ENCODE results near the gene SFXN2.

The SFXN2 gene

GRCh38 chr10:102670871-102671434 lies 43.5 kb upstream of the SFXN2 start:
- no peaks in the 10 kb centered on the region for H3K79me1 ChIP-seq (replicated peaks; ENCODE audit: low read length, poor library complexity, severe bottlenecking)
- no peaks in the 10 kb centered on the region for H3K36me3 ChIP-seq (ENCODE audit: control insufficient read depth in 1 of 2, insufficient read depth in 2 of 2, low read depth in 1 of 2, low read length in 2 of 2)
- no peak overlapping the region for H3K4me3 ChIP-seq (ENCODE audit: insufficient read depth in 1 of 2, low read depth in 1 of 2, low read length in 2 of 2)
- no peak overlapping the region for H3K14ac ChIP-seq (ENCODE audit: low read length in 2 of 2)
- peak overlapping the region; percentile 9 to 10 for H3K4ac ChIP-seq (ENCODE audit: low read depth in 1 of 2, low read length in 2 of 2)
- H2BK12ac ChIP-seq (ENCODE audit: low read length in 2 of 2) = peak overlapping the region in 1 of 2 experiments; percentile 14
- H2BK120ac ChIP-seq (ENCODE audit: low read depth, low read length) = no peak overlapping the region
- H3K4me1 ChIP-seq (ENCODE audit: control insufficient read depth, insufficient read depth, low read depth, low read length) = peaks cover 46% of the 10 kb centered on the region
- peak overlapping the region in 1 of 2 experiments; percentile 61 for H3K23ac ChIP-seq (ENCODE audit: low read length in 2 of 2)
- no peak overlapping the region for H2BK5ac ChIP-seq (ENCODE audit: low read depth, low read length, poor library complexity, severe bottlenecking)
- H2AFZ ChIP-seq (ENCODE audit: low read depth, low read length) = no peak overlapping the region
- H3K27me3 ChIP-seq (ENCODE audit: control insufficient read depth in 1 of 2, insufficient read depth in 1 of 2, low read length in 2 of 2) = no peaks in the 10 kb centered on the region
- no peak overlapping the region for H3K9ac ChIP-seq (ENCODE audit: low read length)
- H3K18ac ChIP-seq (ENCODE audit: low read depth in 1 of 2, low read length in 2 of 2) = peak overlapping the region; percentile 54 to 72
- peak overlapping the region; percentile 50 for H2AK5ac ChIP-seq (ENCODE audit: low read length, severe bottlenecking)
- H3K9me3 ChIP-seq (ENCODE audit: control insufficient read depth, low read length) = no peaks in the 10 kb centered on the region
- no peak overlapping the region for H2BK15ac ChIP-seq (ENCODE audit: low read depth, poor library complexity, severe bottlenecking)
- 54% methylated on average over 5 of the region's 6 CpGs for WGBS
- H3K27ac ChIP-seq (ENCODE audit: low read length, poor library complexity, severe bottlenecking) = no peak overlapping the region
- H4K8ac ChIP-seq (ENCODE audit: low read length) = no peak overlapping the region
- no peak overlapping the region for H3K4me2 ChIP-seq (ENCODE audit: low read length, poor library complexity, severe bottlenecking)
- peak; percentile 30 for DNase-seq
- peak overlapping the region; percentile 25 for H4K91ac ChIP-seq (ENCODE audit: low read length)

- no peak overlapping the region for H3K23ac ChIP-seq (ENCODE audit: low read length in 2 of 2)
- no peak overlapping the region for H2BK120ac ChIP-seq (ENCODE audit: low read depth, low read length)
- H3K4me2 ChIP-seq (ENCODE audit: low read length, poor library complexity, severe bottlenecking) = no peak overlapping the region
- peak overlapping the region in 1 of 2 experiments; percentile 20 for H3K4ac ChIP-seq (ENCODE audit: low read depth in 1 of 2, low read length in 2 of 2)
- no peaks in the 10 kb centered on the region for H3K9me3 ChIP-seq (ENCODE audit: control insufficient read depth, low read length)
- H3K4me1 ChIP-seq (ENCODE audit: control insufficient read depth, insufficient read depth, low read depth, low read length) = peaks cover 53% of the 10 kb centered on the region
- peak overlapping the region in 1 of 2 experiments; percentile 23 for H3K14ac ChIP-seq (ENCODE audit: low read length in 2 of 2)
- no peak overlapping the region for H2BK5ac ChIP-seq (ENCODE audit: low read depth, low read length, poor library complexity, severe bottlenecking)
- peak overlapping the region; percentile 99 for H3K27ac ChIP-seq (ENCODE audit: low read length, poor library complexity, severe bottlenecking)
- no peak overlapping the region for H2AFZ ChIP-seq (ENCODE audit: low read depth, low read length)
- H3K36me3 ChIP-seq (ENCODE audit: control insufficient read depth in 1 of 2, insufficient read depth in 2 of 2, low read depth in 1 of 2, low read length in 2 of 2) = peaks cover 0 to 8% of the 10 kb centered on the region in 2 experiments
- H3K9ac ChIP-seq (ENCODE audit: low read length) = peak overlapping the region; percentile 76
- H2BK15ac ChIP-seq (ENCODE audit: low read depth, poor library complexity, severe bottlenecking) = peak overlapping the region; percentile 29
- H4K91ac ChIP-seq (ENCODE audit: low read length) = no peak overlapping the region
- H2BK12ac ChIP-seq (ENCODE audit: low read length in 2 of 2) = peak overlapping the region in 1 of 2 experiments; percentile 29
- 87% methylated on average over 10 of the region's 13 CpGs for WGBS
- H4K8ac ChIP-seq (ENCODE audit: low read length) = peak overlapping the region; percentile 1
- H3K18ac ChIP-seq (ENCODE audit: low read depth in 1 of 2, low read length in 2 of 2) = no peak overlapping the region
- H2AK5ac ChIP-seq (ENCODE audit: low read length, severe bottlenecking) = no peak overlapping the region
- H3K79me1 ChIP-seq (replicated peaks; ENCODE audit: low read length, poor library complexity, severe bottlenecking) = peaks cover 5% of the 10 kb centered on the region
- H3K27me3 ChIP-seq (ENCODE audit: control insufficient read depth in 1 of 2, insufficient read depth in 1 of 2, low read length in 2 of 2) = no peaks in the 10 kb centered on the region
- DNase-seq = no peak
- H3K4me3 ChIP-seq (ENCODE audit: insufficient read depth in 1 of 2, low read depth in 1 of 2, low read length in 2 of 2) = peak overlapping the region in 1 of 2 experiments; percentile 67
These were observed 41.1 kb upstream of the SFXN2 start for GRCh38 chr10:102673236-102673818.

- Histone ChIP-seq H2AK5ac (ENCODE audit: low read length, severe bottlenecking) (peak overlapping the region; percentile 93), H3K36me3 (ENCODE audit: control insufficient read depth in 1 of 2, insufficient read depth in 2 of 2, low read depth in 1 of 2, low read length in 2 of 2) (peaks cover 0 to 8% of the 10 kb centered on the region in 2 experiments), H2AFZ (ENCODE audit: low read depth, low read length) (peak overlapping the region; percentile 51), H3K4me1 (ENCODE audit: control insufficient read depth, insufficient read depth, low read depth, low read length) (peaks cover 56% of the 10 kb centered on the region), H3K27ac (ENCODE audit: low read length, poor library complexity, severe bottlenecking) (peak overlapping the region; percentile 99), H4K8ac (ENCODE audit: low read length) (peak overlapping the region; percentile 93), H3K23ac (ENCODE audit: low read length in 2 of 2) (peak overlapping the region in 1 of 2 experiments; percentile 66), H3K9me3 (ENCODE audit: control insufficient read depth, low read length) (no peaks in the 10 kb centered on the region), H3K14ac (ENCODE audit: low read length in 2 of 2) (peak overlapping the region in 1 of 2 experiments; percentile 36), H4K91ac (ENCODE audit: low read length) (peak overlapping the region; percentile 84), H3K18ac (ENCODE audit: low read depth in 1 of 2, low read length in 2 of 2) (peak overlapping the region; percentile 94 to 95), H2BK12ac (ENCODE audit: low read length in 2 of 2) (peak overlapping the region; percentile 81 to 91), H3K4me2 (ENCODE audit: low read length, poor library complexity, severe bottlenecking) (peak overlapping the region; percentile 56), H3K27me3 (ENCODE audit: control insufficient read depth in 1 of 2, insufficient read depth in 1 of 2, low read length in 2 of 2) (no peaks in the 10 kb centered on the region), H2BK120ac (ENCODE audit: low read depth, low read length) (peak overlapping the region; percentile 80), H3K4me3 (ENCODE audit: insufficient read depth in 1 of 2, low read depth in 1 of 2, low read length in 2 of 2) (peak overlapping the region in 1 of 2 experiments; percentile 67), H3K79me1 (replicated peaks; ENCODE audit: low read length, poor library complexity, severe bottlenecking) (peaks cover 5% of the 10 kb centered on the region), H3K9ac (ENCODE audit: low read length) (peak overlapping the region; percentile 76), H2BK15ac (ENCODE audit: low read depth, poor library complexity, severe bottlenecking) (peak overlapping the region; percentile 66), H3K4ac (ENCODE audit: low read depth in 1 of 2, low read length in 2 of 2) (peak overlapping the region; percentile 37 to 84), H2BK5ac (ENCODE audit: low read depth, low read length, poor library complexity, severe bottlenecking) (peak overlapping the region; percentile 94)
- peak; percentile 89 for DNase-seq
- WGBS = 25% methylated on average over 11 of the region's 19 CpGs
These were observed 40.5 kb upstream of the SFXN2 start for GRCh38 chr10:102673819-102674511.

GRCh38 chr10:102674566-102674965 lies 39.9 kb upstream of the SFXN2 start:
- H4K8ac ChIP-seq (ENCODE audit: low read length) = peak overlapping the region; percentile 93
- peak overlapping the region; percentile 76 for H3K9ac ChIP-seq (ENCODE audit: low read length)
- peak overlapping the region in 1 of 2 experiments; percentile 36 for H3K14ac ChIP-seq (ENCODE audit: low read length in 2 of 2)
- H3K4me2 ChIP-seq (ENCODE audit: low read length, poor library complexity, severe bottlenecking) = peak overlapping the region; percentile 24
- H4K91ac ChIP-seq (ENCODE audit: low read length) = peak overlapping the region; percentile 84
- peak overlapping the region in 1 of 2 experiments; percentile 65 for H3K23ac ChIP-seq (ENCODE audit: low read length in 2 of 2)
- DNase-seq = peak; percentile 33
- H2AK5ac ChIP-seq (ENCODE audit: low read length, severe bottlenecking) = peak overlapping the region; percentile 93
- 10% methylated on average over 2 of the region's 2 CpGs for WGBS
- no peaks in the 10 kb centered on the region for H3K9me3 ChIP-seq (ENCODE audit: control insufficient read depth, low read length)
- H3K79me1 ChIP-seq (replicated peaks; ENCODE audit: low read length, poor library complexity, severe bottlenecking) = peaks cover 5% of the 10 kb centered on the region
- peaks cover 56% of the 10 kb centered on the region for H3K4me1 ChIP-seq (ENCODE audit: control insufficient read depth, insufficient read depth, low read depth, low read length)
- H3K27me3 ChIP-seq (ENCODE audit: control insufficient read depth in 1 of 2, insufficient read depth in 1 of 2, low read length in 2 of 2) = no peaks in the 10 kb centered on the region
- H3K4me3 ChIP-seq (ENCODE audit: insufficient read depth in 1 of 2, low read depth in 1 of 2, low read length in 2 of 2) = peak overlapping the region in 1 of 2 experiments; percentile 67
- H2BK120ac ChIP-seq (ENCODE audit: low read depth, low read length) = peak overlapping the region; percentile 80
- H2AFZ ChIP-seq (ENCODE audit: low read depth, low read length) = no peak overlapping the region
- H2BK15ac ChIP-seq (ENCODE audit: low read depth, poor library complexity, severe bottlenecking) = peak overlapping the region; percentile 17
- peak overlapping the region in 1 of 2 experiments; percentile 75 for H2BK12ac ChIP-seq (ENCODE audit: low read length in 2 of 2)
- H3K18ac ChIP-seq (ENCODE audit: low read depth in 1 of 2, low read length in 2 of 2) = peak overlapping the region; percentile 94 to 95
- H3K27ac ChIP-seq (ENCODE audit: low read length, poor library complexity, severe bottlenecking) = peak overlapping the region; percentile 99
- peaks cover 0 to 8% of the 10 kb centered on the region in 2 experiments for H3K36me3 ChIP-seq (ENCODE audit: control insufficient read depth in 1 of 2, insufficient read depth in 2 of 2, low read depth in 1 of 2, low read length in 2 of 2)
- H2BK5ac ChIP-seq (ENCODE audit: low read depth, low read length, poor library complexity, severe bottlenecking) = peak overlapping the region; percentile 94
- H3K4ac ChIP-seq (ENCODE audit: low read depth in 1 of 2, low read length in 2 of 2) = peak overlapping the region; percentile 37 to 84
